HepG2 (cell line): ENCODE data around the gene EDN2. TPM values are rescaled to one million over a fixed set of nuclear protein-coding genes. Genes with fewer than 3 reads are reported as not detected.

Experiments
- ATAC-seq: fragments of 200-7000 bp; cut with Tn5 transposase; 3 replicates; pipeline ENCODE4 v1.9.1; 2020; ENCODE audit warnings: mild to moderate bottlenecking, moderate library complexity
- BruUV-seq: library from RNA; stranded (reverse); fragments of 400-500 nt; replicated peaks from 2 replicates; lab custom pipeline; 2021; lab: Mats Ljungman, UMichigan
- CTCF ChIA-PET: fragments of 300-600 bp; formaldehyde crosslinking; extraction: SDS; loops from one replicate; lab custom pipeline; 2021; ENCODE audit warnings: low total read pairs, inconsistent platforms, low intra/inter-chr PET ratio; lab: Yijun Ruan, JAX
- POLR2A ChIA-PET: fragments of 350-600 bp; sonication (Branson Sonifier 250); formaldehyde crosslinking; loops from one replicate; lab custom pipeline; 2020; ENCODE audit warnings: antibody characterized with exemption, inconsistent platforms; lab: Yijun Ruan, JAX
- DNase-seq: peaks from one replicate; pipeline ENCODE4 v3.0.0-alpha.2; 2015; ENCODE audit warnings: low spot score
- FAIRE-seq: peaks from 3 replicates; lab custom pipeline; 2011; peaks lifted over from hg19 to GRCh38; lab: Jason Lieb, UNC
- H2AFZ ChIP-seq: one replicate; pipeline ENCODE4 v1.6.1; 2011; ENCODE audit warnings: low read length, inconsistent platforms
- H3K27ac ChIP-seq: fragments of 300-600 bp; 3 replicates; pipeline ENCODE4 v1.8.0; 2011; ENCODE audit warnings: mixed run types, mild to moderate bottlenecking, mixed read lengths, low read length, inconsistent platforms; ENCODE audit not compliant: insufficient read depth; ENCODE audit errors: extremely low read length
- H3K27me3 ChIP-seq, 2 experiments: fragments of 200-600 bp in 1 of 2; 2 replicates in 1 of 2; 3 replicates in 1 of 2; pipeline versions ENCODE4 v1.6.0 to v1.8.0; 2011; ENCODE audit warnings: low read length in 2 of 2, mild to moderate bottlenecking in 2 of 2, moderate library complexity in 2 of 2, inconsistent platforms in 1 of 2; ENCODE audit not compliant: insufficient read depth in 2 of 2, control insufficient read depth in 1 of 2
- H3K36me3 ChIP-seq, 2 experiments: fragments of 200-600 bp in 1 of 2; replicated peaks in 1 of 2; 2 replicates in 1 of 2; 3 replicates in 1 of 2; pipeline versions ENCODE4 v1.5.1 to v1.8.0; 2011; ENCODE audit warnings: low read length in 2 of 2, inconsistent platforms in 1 of 2; ENCODE audit not compliant: insufficient read depth in 2 of 2, control insufficient read depth in 1 of 2
- H3K4me1 ChIP-seq: 2 replicates; pipeline ENCODE4 v1.5.1; 2012; ENCODE audit warnings: low read length, inconsistent platforms; ENCODE audit not compliant: insufficient read depth
- H3K4me2 ChIP-seq: 2 replicates; pipeline ENCODE4 v1.6.0; 2011; ENCODE audit warnings: low read depth, low read length, inconsistent platforms
- H3K4me3 ChIP-seq, 3 experiments: fragments of 200-600 bp in 1 of 3; sonication (generic), shearing (Covaris generic) in 1 of 3; replicated peaks in 1 of 3; 2 replicates each; pipeline ENCODE4 v1.5.1; 2011 to 2016; ENCODE audit warnings: low read length in 3 of 3, inconsistent platforms in 2 of 3, low read depth in 2 of 3, mild to moderate bottlenecking in 2 of 3, control low read depth in 1 of 3, mixed read lengths in 1 of 3; ENCODE audit not compliant: insufficient read depth in 1 of 3
- H3K79me2 ChIP-seq: one replicate; pipeline ENCODE4 v1.6.1; 2011; ENCODE audit warnings: low read length, inconsistent platforms; ENCODE audit not compliant: insufficient read depth
- H3K9ac ChIP-seq: 2 replicates; pipeline ENCODE4 v1.6.0; 2011; ENCODE audit warnings: mild to moderate bottlenecking, low read depth, low read length, inconsistent platforms; ENCODE audit not compliant: insufficient read depth
- H3K9me3 ChIP-seq: 2 replicates; pipeline ENCODE4 v1.5.1; 2012; ENCODE audit warnings: mild to moderate bottlenecking, low read length
- H4K20me1 ChIP-seq: 2 replicates; pipeline ENCODE4 v1.6.0; 2011; ENCODE audit warnings: inconsistent platforms, mild to moderate bottlenecking, low read length, moderate library complexity; ENCODE audit not compliant: insufficient read depth
- ASH2L ChIP-seq: fragments of 300-600, 200-600 bp; sonication (generic); IDR thresholded peaks from 2 replicates; pipeline ENCODE4 v1.7.0; 2017; ENCODE audit warnings: low read depth, mild to moderate bottlenecking, moderate library complexity, mixed read lengths, low read length; ENCODE audit not compliant: insufficient read length
- DMTF1 ChIP-seq: sonication (generic); formaldehyde crosslinking; IDR thresholded peaks from 2 replicates; pipeline ENCODE4 v1.4.0; 2020; ENCODE audit warnings: mild to moderate bottlenecking, missing genetic modification reagents
- DNMT1 ChIP-seq: sonication (generic); formaldehyde crosslinking; IDR thresholded peaks from 2 replicates; pipeline ENCODE4 v1.5.1; 2020; ENCODE audit warnings: mild to moderate bottlenecking, missing genetic modification reagents
- GRHL1 ChIP-seq: sonication (generic); formaldehyde crosslinking; conservative IDR thresholded peaks from 2 replicates; pipeline ENCODE4 v1.8.0; 2022; ENCODE audit warnings: missing genetic modification reagents
- MIER2 ChIP-seq: IDR thresholded peaks from 2 replicates; pipeline ENCODE4 v1.6.1; 2016; ENCODE audit warnings: missing biosample characterization, missing genetic modification reagents
- MXD1 ChIP-seq: sonication (generic); formaldehyde crosslinking; IDR thresholded peaks from 2 replicates; pipeline ENCODE4 v1.4.0; 2020; ENCODE audit warnings: mild to moderate bottlenecking, missing genetic modification reagents
- THRA ChIP-seq: sonication (generic); formaldehyde crosslinking; IDR thresholded peaks from 2 replicates; pipeline ENCODE4 v1.4.0; 2020; ENCODE audit warnings: missing genetic modification reagents, borderline replicate concordance
- ZNF614 ChIP-seq: IDR thresholded peaks from 2 replicates; pipeline ENCODE4 v1.6.1; 2018; ENCODE audit warnings: missing biosample characterization, missing genetic modification reagents, inconsistent platforms, borderline replicate concordance
- ZNF781 ChIP-seq: sonication (generic); formaldehyde crosslinking; IDR thresholded peaks from 2 replicates; pipeline ENCODE4 v1.5.1; 2020; ENCODE audit warnings: borderline replicate concordance, mild to moderate bottlenecking, missing genetic modification reagents; ENCODE audit errors: not compliant biosample characterization
- WGBS: methylation state at CpG from one replicate; pipeline ENCODE4 v1.1.6; 2017; ENCODE audit warnings: low lambda C conversion rate; 5-methylcytosine and 5-hydroxymethylcytosine counted together
- in situ Hi-C: cut with HindIII; loops from 2 replicates; pipeline ENCODE4 v1.10.0; 2017; ENCODE audit warnings: low pct_unique_long_range_greater_than_20kb; ENCODE audit not compliant: extremely low pct_ligation_motif_present
- intact Hi-C: fragments of 100-400 bp; cut with micrococcal nuclease; formaldehyde crosslinking; loops from one replicate; pipeline ENCODE4 v1.10.0; 2022; ENCODE audit not compliant: unreplicated experiment
- polyA plus RNA-seq, 8 experiments: library from polyadenylated mRNA; depleted of rRNA in 3 of 8; stranded (reverse) in 7 of 8; unstranded in 1 of 8; fragments of >200 nt; fragmentation: Illumina TruSeq in 4 of 8; extraction: Trizol in 4 of 8; gene quantifications; 2 replicates each; pipeline versions ENCODE4 v1.2.1 to v1.2.3, GENCODE V29; 2011 to 2016; ENCODE audit warnings: low read depth in 4 of 8, missing spikeins in 1 of 8, mixed read lengths in 1 of 8; ENCODE audit not compliant: insufficient read depth in 1 of 8
- total RNA-seq, 5 experiments: library from RNA; depleted of rRNA; stranded (reverse); fragments of >200 nt; fragmentation: Illumina TruSeq; extraction: Trizol; gene quantifications; 2 replicates each; pipeline ENCODE4 v1.2.3, GENCODE V29; 2016; ENCODE audit warnings: low read depth in 1 of 5

The EDN2 gene
- total and polyA plus RNA-seq, 2 of the 13 experiments (the other 11 are each of a cell fraction or from before 2014, with no cell fraction given), result not detected

- TF ChIP-seq THRA (no peak), MIER2 (CRISPR knock-in tag) (no peak), DMTF1 (CRISPR knock-in tag) (no peak), ZNF781 (CRISPR knock-in tag) (no peak), MXD1 (CRISPR knock-in tag) (no peak), DNMT1 (no peak)
Observed at GRCh38 chr1:41439234-41439633, 45.2 kb downstream of the EDN2 start (continued).

- ATAC-seq, result no peak
- Histone ChIP-seq H2AFZ (no peak overlapping the region), H3K27ac (no peak overlapping the region), H3K9me3 (no peaks in the 10 kb centered on the region), H3K4me1 (no peaks in the 10 kb centered on the region), H3K4me3 (no peak overlapping the region), H3K9ac (no peak overlapping the region), H4K20me1 (no peaks in the 10 kb centered on the region), H3K36me3 (no peaks in the 10 kb centered on the region), H3K4me2 (no peak overlapping the region), H3K27me3 (peaks cover 0 to 8% of the 10 kb centered on the region in 2 experiments; a peak in 3 of 5 replicates), H3K79me2 (no peaks in the 10 kb centered on the region)
- WGBS, result 36% methylated on average over 1 of the region's 1 CpG
- ChIA-PET POLR2A (no interaction called here), CTCF (no interaction called here)
- TF ChIP-seq ZNF614 (no peak), GRHL1 (no peak), ASH2L (no peak)
- intact Hi-C loops, result no loop called here
- no peak for DNase-seq
- no peak for FAIRE-seq
- BruUV-seq, result no TSS peak
- in situ Hi-C loops, result no loop called here
Observed at GRCh38 chr1:41438711-41439110, 45.8 kb downstream of the EDN2 start.
